Measurements from ENCODE around the gene ARFRP1.

- TF ChIP-seq CTCF (IDR thresholded peaks at IDR 0.05), result no peak
- peak in 1 of 4 donors; percentile 27 for TF ChIP-seq POLR2AphosphoS5 (IDR thresholded peaks at IDR 0.05)
- no peak for TF ChIP-seq EP300 (IDR thresholded peaks at IDR 0.05)
Measured at GRCh38 chr20:63688228-63689045, 19.3 kb downstream of the ARFRP1 start.
